HG03039 (cell line): ENCODE data around the gene GJC2.

Experiments used
- ATAC-seq: cut with Tn5 transposase; IDR thresholded peaks from one replicate; pipeline ENCODE4 v1.9.1; 2021; ENCODE audit warnings: mild to moderate bottlenecking, moderate library complexity; ENCODE audit not compliant: unreplicated experiment

GJC2 gene

GRCh38 chr1:228144193-228144992 lies 5.3 kb upstream of the GJC2 start:
- no peak for ATAC-seq

- no peak for ATAC-seq
These were observed 4.8 kb upstream of the GJC2 start for GRCh38 chr1:228144993-228145343.

GRCh38 chr1:228145463-228146416 lies 4.0 kb upstream of the GJC2 start:
- no peak for ATAC-seq

- no peak for ATAC-seq
These were observed 3.1 kb upstream of the GJC2 start for GRCh38 chr1:228146417-228147150.

- no peak for ATAC-seq
These were observed 2.5 kb upstream of the GJC2 start for GRCh38 chr1:228147151-228147693.

GRCh38 chr1:228147768-228148167 lies 2.0 kb upstream of the GJC2 start:
- no peak for ATAC-seq

- ATAC-seq: no peak
These were observed 1.4 kb upstream of the GJC2 start for GRCh38 chr1:228148196-228148861.

- ATAC-seq: no peak
These were observed 760 bp upstream of the GJC2 start for GRCh38 chr1:228148935-228149405.

- no peak for ATAC-seq
These were observed 360 bp downstream of the GJC2 start for GRCh38 chr1:228150120-228150460.

- ATAC-seq: no peak
These were observed 890 bp downstream of the GJC2 start for GRCh38 chr1:228150461-228151179.

- no peak for ATAC-seq
These were observed 1.6 kb downstream of the GJC2 start for GRCh38 chr1:228151180-228151925.

GRCh38 chr1:228152097-228152917 lies 2.6 kb downstream of the GJC2 start:
- ATAC-seq: no peak

GRCh38 chr1:228152918-228153258 lies 3.2 kb downstream of the GJC2 start:
- ATAC-seq: no peak

GRCh38 chr1:228154021-228154669 lies 4.4 kb downstream of the GJC2 start:
- ATAC-seq: no peak

- ATAC-seq: no peak
These were observed 5.2 kb downstream of the GJC2 start for GRCh38 chr1:228154670-228155571.

- ATAC-seq: no peak
These were observed 6.1 kb downstream of the GJC2 start for GRCh38 chr1:228155596-228156514.
